Endodermal cell (in vitro differentiated cells): Measurements from ENCODE around the gene SYNPR. TPM values are rescaled to one million over a fixed set of nuclear protein-coding genes. Genes with fewer than 3 reads are reported as not detected.

Experiments used
- DNase-seq: peaks from one replicate; pipeline ENCODE4 v3.0.0-alpha.2; 2017
- H3K27ac ChIP-seq: 2 replicates; pipeline ENCODE4 v1.5.1; 2013; ENCODE audit warnings: mild to moderate bottlenecking, low read depth, low read length, moderate library complexity
- H3K27me3 ChIP-seq: 2 replicates; pipeline ENCODE4 v1.6.1; 2013; ENCODE audit warnings: mild to moderate bottlenecking, low read length, moderate library complexity; ENCODE audit not compliant: insufficient read depth, control insufficient read depth, poor library complexity, severe bottlenecking
- H3K36me3 ChIP-seq: 2 replicates; pipeline ENCODE4 v1.7.0; 2013; ENCODE audit warnings: mild to moderate bottlenecking, low read length, moderate library complexity; ENCODE audit not compliant: control insufficient read depth, insufficient read depth
- H3K4me1 ChIP-seq: one replicate; pipeline ENCODE4 v1.7.0; 2013; ENCODE audit warnings: low read length; ENCODE audit not compliant: control insufficient read depth, insufficient read depth
- H3K4me3 ChIP-seq: 2 replicates; pipeline ENCODE4 v1.5.1; 2013; ENCODE audit warnings: mild to moderate bottlenecking, low read length, moderate library complexity
- H3K9ac ChIP-seq: 2 replicates; pipeline ENCODE4 v1.6.1; 2013; ENCODE audit warnings: mild to moderate bottlenecking, low read length, moderate library complexity; ENCODE audit not compliant: poor library complexity, severe bottlenecking; ENCODE audit errors: extremely low read depth
- H3K9me3 ChIP-seq: 2 replicates; pipeline ENCODE4 v1.6.1; 2013; ENCODE audit warnings: mild to moderate bottlenecking, low read length, moderate library complexity; ENCODE audit not compliant: control insufficient read depth
- H3K27ac Mint-ChIP-seq: 2 replicates; pipeline ENCODE4 v1.8.0; 2020; ENCODE audit warnings: mixed read lengths
- H3K27me3 Mint-ChIP-seq: 2 replicates; pipeline ENCODE4 v1.8.0; 2021; ENCODE audit warnings: mild to moderate bottlenecking, mixed read lengths; ENCODE audit not compliant: insufficient read depth
- H3K36me3 Mint-ChIP-seq: 2 replicates; pipeline ENCODE4 v1.8.0; 2020; ENCODE audit warnings: low read depth, mixed read lengths
- H3K4me1 Mint-ChIP-seq: 2 replicates; pipeline ENCODE4 v1.8.0; 2020; ENCODE audit warnings: mixed read lengths
- H3K4me3 Mint-ChIP-seq: 2 replicates; pipeline ENCODE4 v1.8.0; 2020; ENCODE audit warnings: mild to moderate bottlenecking, moderate library complexity, mixed read lengths
- H3K9me3 Mint-ChIP-seq: 2 replicates; pipeline ENCODE4 v1.8.0; 2020; ENCODE audit warnings: mild to moderate bottlenecking, mixed read lengths
- WGBS, 2 experiments: methylation state at CpG; one replicate each; pipeline versions ENCODE4 v1.1.5 to v1.1.7; 2013; ENCODE audit warnings: missing lambda C conversion rate in 2 of 2, mixed read lengths in 1 of 2; ENCODE audit not compliant: insufficient coverage in 1 of 2, insufficient read length in 1 of 2; 5-methylcytosine and 5-hydroxymethylcytosine counted together
- total RNA-seq, 2 donors: library from RNA; stranded (reverse); fragmentation: NEBNext Ultra II Directional in 1 of 2; extraction: Animal tissue kit (Norgen Biotek cat#: 25700) in 1 of 2; gene quantifications; 2 replicates in 1 of 2; 3 replicates in 1 of 2; pipeline ENCODE4 v1.2.1, GENCODE V29; 2021
- TF ChIP-seq, protein P1 (sequence below): fragments of 200-600 bp; sonication (generic); conservative IDR thresholded peaks from 2 replicates; pipeline ENCODE4 v1.5.0; 2021; ENCODE audit warnings: antibody characterized with exemption, mild to moderate bottlenecking

SYNPR gene
- total RNA-seq, 2 donors from 2014 or later = not detected

DNA sequence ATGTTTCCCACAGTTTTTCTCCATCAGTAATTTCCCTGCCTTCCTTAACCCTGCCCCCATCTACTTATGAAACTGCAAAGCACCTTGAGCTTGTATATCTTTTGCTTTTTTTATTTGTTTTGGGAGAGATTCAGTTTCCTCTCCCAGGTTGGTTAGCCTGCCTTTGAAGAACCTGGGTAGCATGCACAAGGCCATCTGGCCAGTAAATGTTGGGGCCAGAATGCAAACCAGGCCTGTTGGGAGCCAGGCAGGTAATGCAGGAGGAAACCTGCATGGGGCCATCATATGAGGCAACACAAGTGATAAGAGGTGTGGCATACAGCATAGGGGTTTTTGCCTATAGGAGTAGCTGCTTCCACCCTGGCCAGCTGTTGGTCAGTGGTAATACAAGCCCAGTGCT is 17.7 kb downstream of the SYNPR start:
- no peak for DNase-seq
- no peak overlapping the region for H3K27ac ChIP-seq
- Mint-ChIP-seq H3K36me3 (no peaks in the 10 kb centered on the region), H3K4me1 (peaks cover 2% of the 10 kb centered on the region), H3K9me3 (peaks cover 8% of the 10 kb centered on the region), H3K4me3 (no peak overlapping the region), H3K27me3 (peaks cover under 1% of the 10 kb centered on the region), H3K27ac (no peak overlapping the region)
- no peak overlapping the region for H3K4me3 ChIP-seq
- TF ChIP-seq, protein P1, sequence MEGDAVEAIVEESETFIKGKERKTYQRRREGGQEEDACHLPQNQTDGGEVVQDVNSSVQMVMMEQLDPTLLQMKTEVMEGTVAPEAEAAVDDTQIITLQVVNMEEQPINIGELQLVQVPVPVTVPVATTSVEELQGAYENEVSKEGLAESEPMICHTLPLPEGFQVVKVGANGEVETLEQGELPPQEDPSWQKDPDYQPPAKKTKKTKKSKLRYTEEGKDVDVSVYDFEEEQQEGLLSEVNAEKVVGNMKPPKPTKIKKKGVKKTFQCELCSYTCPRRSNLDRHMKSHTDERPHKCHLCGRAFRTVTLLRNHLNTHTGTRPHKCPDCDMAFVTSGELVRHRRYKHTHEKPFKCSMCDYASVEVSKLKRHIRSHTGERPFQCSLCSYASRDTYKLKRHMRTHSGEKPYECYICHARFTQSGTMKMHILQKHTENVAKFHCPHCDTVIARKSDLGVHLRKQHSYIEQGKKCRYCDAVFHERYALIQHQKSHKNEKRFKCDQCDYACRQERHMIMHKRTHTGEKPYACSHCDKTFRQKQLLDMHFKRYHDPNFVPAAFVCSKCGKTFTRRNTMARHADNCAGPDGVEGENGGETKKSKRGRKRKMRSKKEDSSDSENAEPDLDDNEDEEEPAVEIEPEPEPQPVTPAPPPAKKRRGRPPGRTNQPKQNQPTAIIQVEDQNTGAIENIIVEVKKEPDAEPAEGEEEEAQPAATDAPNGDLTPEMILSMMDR = no peak
- H3K9me3 ChIP-seq = peaks cover 10% of the 10 kb centered on the region
- no peaks in the 10 kb centered on the region for H3K4me1 ChIP-seq
- H3K36me3 ChIP-seq = no peaks in the 10 kb centered on the region
- H3K27me3 ChIP-seq = no peaks in the 10 kb centered on the region
- H3K9ac ChIP-seq = no peak overlapping the region

DNA sequence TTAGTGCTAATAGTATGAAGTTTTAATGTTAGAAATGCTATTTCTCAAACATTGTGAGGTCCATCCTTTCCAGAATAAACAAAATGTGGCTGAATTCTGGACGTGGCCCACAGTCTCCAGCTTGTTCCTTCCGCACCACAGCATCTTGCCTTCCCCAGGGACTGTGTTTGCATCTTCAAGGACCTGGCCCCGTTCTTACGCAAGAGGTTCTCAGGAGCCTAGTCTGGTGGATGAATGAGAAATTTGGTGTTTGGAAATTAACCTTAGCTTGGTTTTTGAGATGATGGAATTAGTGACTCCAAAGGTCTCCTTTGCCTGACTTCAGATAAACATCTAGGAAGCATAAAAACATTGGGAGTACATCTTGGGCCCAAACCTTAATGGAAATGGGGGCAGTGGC is 18.1 kb downstream of the SYNPR start:
- Mint-ChIP-seq H3K9me3 (peaks cover 8% of the 10 kb centered on the region), H3K36me3 (no peaks in the 10 kb centered on the region), H3K4me1 (peaks cover 2% of the 10 kb centered on the region), H3K4me3 (no peak overlapping the region), H3K27me3 (no peaks in the 10 kb centered on the region), H3K27ac (no peak overlapping the region)
- 75 to 83% methylated on average over 2 to 4 of the region's 4 CpGs for WGBS, 2 experiments
- no peaks in the 10 kb centered on the region for H3K36me3 ChIP-seq
- no peak overlapping the region for H3K9ac ChIP-seq
- H3K4me3 ChIP-seq = no peak overlapping the region
- H3K4me1 ChIP-seq = no peaks in the 10 kb centered on the region
- H3K27me3 ChIP-seq = no peaks in the 10 kb centered on the region
- TF ChIP-seq, protein P1 = no peak
- no peak overlapping the region for H3K27ac ChIP-seq
- no peak for DNase-seq
- H3K9me3 ChIP-seq = peaks cover 10% of the 10 kb centered on the region

DNA sequence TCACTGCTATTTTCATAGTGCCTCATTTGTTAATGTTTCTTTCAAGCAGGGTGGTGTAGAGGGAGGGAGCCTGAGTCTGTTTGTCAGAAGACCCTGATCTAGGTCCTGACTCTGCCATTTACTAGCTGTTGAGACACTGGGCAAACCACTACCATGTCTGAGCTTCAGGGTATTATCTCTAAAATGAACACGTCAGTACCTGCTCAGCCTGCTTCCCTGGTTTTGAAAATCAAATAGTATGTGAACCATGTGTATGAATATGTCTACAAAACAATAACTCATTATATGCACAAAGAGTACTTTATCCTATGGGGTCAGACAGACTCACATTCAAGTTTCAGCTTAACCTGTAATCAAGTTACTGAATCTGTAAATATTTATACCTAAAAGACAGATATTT is 25.1 kb downstream of the SYNPR start:
- WGBS, 2 experiments = 82% methylated on average over 1 of the region's 1 CpG; no CpG with 5 or more reads in 1 of the 2 experiments
- Mint-ChIP-seq H3K4me1 (no peaks in the 10 kb centered on the region), H3K9me3 (no peaks in the 10 kb centered on the region), H3K27ac (no peak overlapping the region), H3K4me3 (no peak overlapping the region), H3K27me3 (peaks cover 44% of the 10 kb centered on the region), H3K36me3 (no peaks in the 10 kb centered on the region)
- DNase-seq = no peak
- no peak overlapping the region for H3K4me3 ChIP-seq
- H3K9ac ChIP-seq = no peak overlapping the region
- peaks cover 35% of the 10 kb centered on the region for H3K27me3 ChIP-seq
- H3K36me3 ChIP-seq = no peaks in the 10 kb centered on the region
- H3K27ac ChIP-seq = no peak overlapping the region
- TF ChIP-seq, protein P1 = no peak
- no peaks in the 10 kb centered on the region for H3K4me1 ChIP-seq
- no peaks in the 10 kb centered on the region for H3K9me3 ChIP-seq
